NCI-H774 (cell line): ENCODE data around the gene SREBF2.

Experiments used
- DNase-seq: peaks from one replicate; lab custom pipeline; 2025; lab: John Stamatoyannopoulos, UW

The SREBF2 gene

DNA sequence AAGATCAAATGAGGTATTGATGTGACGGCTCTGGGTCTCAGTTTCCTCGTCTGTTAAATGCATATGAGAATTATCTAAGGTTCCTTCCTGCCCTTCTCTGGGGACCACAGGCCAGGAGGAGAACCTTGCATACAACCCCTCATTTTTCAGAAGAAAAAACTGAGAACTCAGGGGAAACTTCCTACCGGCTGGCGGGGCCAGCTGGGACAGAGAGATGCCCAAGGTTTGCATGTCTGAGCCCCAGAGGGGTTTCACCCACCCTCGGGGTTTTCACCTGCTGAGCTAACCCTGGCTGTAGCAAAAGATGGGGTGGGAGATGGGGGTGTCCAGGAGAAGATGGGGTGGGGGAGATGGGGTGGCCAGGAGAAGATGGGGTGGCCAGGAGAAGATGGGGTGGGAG is 89.4 kb downstream of the SREBF2 start:
- no peak for DNase-seq

DNA sequence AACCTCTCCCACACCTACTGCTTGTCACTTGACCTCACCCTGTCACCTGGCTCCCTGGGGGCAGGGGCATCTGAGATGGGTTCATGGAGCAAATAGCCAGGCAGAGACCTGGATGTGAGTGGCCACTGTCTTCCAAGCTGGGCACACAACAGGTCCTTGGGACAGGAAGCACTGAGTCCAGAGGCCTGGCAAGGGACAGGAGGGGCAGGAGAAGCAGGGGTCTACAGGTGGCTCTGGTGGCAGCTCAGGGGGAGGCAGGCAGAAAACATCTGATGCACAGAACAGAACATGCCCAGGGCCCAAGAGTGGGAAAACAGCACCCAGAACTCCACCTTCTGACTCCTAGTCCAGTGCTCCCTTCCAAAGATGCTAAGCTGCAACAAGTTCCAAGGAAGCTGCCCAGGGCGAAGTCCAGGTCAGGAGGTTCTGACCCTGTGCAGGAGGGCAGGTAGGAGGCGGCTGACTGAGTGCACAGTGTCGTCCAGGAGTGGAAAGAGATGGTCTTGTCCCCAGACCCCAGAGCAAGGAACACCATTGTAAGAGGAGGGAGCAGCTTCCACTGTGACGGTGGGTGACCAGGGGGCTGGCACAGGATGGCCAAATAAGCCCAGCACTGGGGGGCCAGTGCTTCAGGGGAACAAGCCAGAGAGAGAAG is 90.2 kb downstream of the SREBF2 start:
- no peak for DNase-seq

DNA sequence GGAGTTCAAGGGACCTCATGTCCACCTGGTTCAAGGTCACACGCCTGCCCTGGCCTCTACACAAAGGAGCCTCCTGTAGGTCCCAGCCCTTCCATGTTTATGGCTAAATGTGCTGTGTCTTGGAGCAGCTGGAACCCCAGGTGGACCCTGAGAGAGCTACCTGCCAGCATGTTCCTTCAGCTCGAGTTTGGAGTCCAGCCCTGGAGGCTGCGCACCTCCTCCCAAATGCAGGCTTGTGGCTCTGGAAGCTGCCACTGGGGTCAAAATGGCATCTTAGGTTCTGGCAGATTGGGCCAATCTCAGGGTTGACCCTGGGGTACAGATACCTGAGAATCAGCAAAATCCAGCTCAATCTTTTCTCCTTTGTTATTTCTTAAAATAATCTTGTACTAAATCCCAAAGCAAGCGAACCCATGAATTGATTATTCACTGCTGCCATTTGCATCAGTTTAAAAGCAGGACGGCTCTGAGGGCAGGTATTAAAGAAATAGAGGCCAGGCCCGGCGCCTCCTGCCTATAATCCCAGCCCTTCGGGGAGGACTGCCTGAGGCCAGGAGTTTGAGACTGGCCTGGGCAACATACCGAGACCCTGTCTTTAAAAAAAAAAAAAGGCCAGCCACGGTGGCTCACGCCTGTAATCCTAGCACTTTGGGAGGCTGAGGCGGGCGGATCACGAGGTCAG is 90.8 kb downstream of the SREBF2 start:
- DNase-seq = no peak

DNA sequence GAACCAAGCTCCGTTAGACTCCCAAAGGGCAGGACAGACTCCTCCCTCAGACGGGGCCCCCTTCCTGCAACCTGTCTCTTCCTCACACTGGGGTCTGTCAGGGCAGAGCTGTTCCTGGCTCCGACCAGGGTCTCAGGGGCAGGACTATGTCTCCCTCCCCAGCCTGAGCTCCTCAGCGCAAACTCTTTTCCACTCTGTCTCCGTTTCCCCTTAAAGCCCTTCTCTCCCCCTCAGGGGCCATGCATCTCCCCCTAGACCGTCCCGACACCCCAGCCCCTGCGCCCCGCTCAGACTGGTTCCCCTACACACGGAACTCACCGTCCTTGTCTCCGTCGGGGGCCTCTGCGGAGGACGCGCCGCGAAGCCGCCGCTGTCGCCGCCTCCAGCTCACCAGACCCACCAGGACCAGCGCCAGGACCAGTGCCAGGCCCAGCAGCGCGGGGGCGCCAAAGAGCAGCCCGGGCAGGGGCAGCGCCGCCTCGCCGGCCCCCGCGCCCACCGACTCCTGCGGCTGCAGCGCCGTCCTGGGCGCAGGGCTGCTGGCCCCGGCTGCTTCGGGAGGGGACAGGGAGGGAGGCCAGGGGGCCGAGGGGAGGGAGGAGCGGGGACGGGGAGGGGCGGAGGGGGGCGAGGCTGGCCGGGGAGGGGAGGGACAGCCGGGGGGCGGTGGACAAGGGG is 93.0 kb downstream of the SREBF2 start:
- peak; percentile 26 for DNase-seq

DNA sequence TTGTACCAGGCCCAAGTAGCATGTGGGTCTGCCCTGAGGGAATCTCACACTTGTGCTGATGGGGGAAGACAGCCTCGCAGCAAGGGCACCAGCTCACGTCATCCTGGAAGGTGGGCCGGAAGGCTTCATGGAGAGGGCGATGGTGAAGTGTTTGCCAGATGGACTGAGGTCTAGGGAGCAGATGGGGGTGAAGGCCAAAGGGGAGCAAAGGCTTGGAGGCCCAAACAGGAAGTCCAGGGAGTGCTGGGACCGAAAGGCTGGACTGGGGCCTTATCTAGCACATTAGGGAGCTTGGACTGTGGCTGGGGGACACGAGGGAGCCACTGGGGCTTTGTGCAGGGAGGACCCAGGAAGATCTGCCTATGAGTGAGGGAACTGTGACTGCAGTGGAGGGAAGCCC is 94.9 kb downstream of the SREBF2 start:
- DNase-seq = no peak

DNA sequence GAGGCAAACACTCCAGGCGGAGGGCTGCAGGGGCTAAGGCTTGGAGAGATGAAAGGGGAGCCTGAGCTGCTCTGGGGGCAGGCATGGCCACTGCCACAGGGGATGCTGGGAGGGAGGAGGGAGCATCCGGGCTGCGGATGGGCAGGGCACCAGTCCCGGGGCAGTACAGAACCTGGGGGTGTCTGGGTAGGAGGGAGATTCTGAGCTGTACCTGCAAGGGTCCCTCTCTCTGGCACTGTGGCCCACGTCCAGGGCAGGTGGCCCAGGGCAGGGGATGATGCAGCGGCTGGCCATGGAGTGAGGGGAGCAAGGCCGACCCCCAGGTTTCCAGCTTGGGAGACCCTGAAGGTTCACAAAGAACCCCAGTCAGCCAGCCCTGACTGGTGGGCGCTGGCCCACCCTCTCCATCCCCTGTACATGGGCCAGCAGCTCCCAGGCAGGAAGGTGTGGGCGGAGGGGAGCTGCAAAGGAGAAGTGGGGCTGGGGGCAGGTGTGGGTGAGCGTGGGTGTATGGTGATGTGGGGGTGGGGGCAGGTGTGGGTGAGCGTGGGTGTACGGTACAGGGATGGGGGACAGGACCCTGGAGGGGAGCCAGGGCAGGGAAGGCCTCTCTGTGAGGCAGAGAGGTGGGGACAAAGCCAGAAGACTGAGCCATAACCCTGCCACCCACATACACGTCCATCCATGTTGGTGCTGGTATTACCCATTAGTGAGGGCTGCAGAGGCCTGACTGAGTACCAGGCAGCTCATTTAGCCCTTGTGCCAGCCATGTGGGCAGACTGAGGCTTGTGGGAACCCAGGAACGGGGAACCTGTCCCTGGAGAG is 95.9 kb downstream of the SREBF2 start:
- no peak for DNase-seq

DNA sequence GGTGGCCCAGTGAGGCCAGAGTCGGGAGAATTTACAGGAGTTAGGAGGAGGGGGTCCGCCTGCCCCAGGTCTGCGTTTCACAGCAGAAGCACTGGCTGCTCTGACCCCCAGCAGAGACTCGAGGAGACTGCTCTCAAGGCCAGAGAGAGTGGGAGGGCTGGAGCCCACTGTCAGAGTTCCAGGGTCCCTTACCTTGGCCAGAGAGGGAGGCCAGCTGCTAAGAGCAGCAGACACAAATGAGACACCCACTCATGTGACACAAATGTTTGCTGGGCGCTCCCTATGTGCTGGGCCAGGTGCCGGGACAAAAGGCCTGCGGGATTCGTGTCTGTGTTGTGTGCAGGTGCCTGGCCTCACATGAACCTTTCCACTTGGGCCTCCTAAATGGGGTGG is 96.5 kb downstream of the SREBF2 start:
- DNase-seq = peak; percentile 62

DNA sequence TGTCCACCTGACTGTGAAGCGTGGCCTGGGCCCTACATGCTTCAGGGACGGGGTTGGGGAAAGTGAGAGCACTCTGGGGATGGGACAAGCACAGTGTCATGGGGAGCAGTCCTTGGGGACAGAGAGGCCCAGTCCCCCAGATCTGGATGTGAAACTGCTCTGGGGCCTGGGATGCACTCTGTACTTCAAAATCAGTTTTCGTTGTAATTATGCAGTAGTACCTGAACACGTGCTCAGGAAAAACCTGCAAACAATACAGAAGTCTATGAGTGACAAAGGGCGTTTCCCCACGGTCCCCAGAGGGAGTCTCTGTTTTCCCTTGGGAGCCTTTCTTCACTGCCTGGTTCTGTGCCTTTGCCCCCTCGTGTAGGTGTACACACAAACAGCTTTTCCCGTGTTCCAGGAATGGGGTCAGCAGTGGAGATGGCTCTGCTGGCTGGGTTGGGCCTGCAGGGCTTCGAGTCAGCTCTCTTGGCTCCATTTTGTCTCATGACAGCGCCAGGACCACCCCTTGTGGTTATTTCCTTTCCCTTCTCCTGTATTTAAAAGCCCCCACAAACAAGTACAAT is 98.9 kb downstream of the SREBF2 start:
- DNase-seq = no peak

DNA sequence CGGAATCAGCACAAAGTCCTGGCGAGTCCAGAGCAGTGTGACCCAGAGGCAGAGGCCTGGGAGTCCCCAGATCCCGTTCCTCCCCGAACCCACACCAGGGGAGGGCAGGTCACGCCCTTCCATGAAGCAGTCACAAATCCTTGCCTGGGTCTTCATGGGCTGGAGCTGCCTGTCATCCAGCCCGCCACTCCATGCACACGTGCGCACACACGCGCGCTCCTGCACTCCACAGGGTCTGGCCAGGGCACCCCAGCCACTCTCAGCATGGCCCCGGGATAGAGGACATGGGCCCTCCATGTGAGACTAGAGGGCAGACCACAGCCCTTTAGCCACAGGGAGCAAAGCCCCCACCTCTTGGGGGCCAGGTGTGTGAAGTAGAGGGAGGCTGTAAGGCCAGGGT is 99.4 kb downstream of the SREBF2 start:
- no peak for DNase-seq

DNA sequence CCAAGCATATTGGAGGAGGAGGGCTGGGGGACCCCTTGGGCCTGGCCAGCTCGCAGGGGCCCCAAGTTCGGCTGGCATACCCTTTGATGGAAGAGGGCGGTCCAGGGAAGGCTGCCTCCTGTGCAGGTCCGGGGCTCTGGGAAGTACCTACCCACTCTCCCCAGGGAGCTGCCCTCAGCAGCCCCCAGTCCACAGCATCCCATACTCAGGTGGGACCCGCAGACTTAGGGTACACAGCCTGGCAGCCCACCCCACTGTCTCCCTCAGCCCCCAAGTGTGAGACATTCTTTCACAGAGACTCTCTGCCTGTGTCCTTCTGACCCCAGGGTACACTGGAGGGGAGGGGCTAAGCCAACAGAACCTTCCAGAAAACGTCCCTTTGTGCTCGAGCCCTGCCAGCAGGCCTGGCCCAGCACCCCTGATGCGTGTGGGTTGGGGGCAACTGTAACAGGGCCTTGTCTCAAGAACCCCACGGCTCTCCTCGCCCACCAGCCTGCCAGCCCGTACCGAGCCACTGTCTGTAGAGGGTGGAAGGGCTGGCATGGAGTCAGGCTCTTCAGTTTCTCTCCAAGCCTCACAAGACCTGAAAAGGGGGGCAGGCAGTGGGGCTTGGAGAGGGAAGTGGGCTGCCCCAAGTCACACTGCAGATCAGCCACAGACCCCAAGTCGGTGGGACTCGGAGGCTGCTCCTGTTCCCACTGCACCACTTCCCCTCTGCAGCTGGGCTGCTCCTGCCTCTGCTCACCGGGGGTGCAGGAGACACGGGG is 100.7 kb downstream of the SREBF2 start:
- no peak for DNase-seq

DNA sequence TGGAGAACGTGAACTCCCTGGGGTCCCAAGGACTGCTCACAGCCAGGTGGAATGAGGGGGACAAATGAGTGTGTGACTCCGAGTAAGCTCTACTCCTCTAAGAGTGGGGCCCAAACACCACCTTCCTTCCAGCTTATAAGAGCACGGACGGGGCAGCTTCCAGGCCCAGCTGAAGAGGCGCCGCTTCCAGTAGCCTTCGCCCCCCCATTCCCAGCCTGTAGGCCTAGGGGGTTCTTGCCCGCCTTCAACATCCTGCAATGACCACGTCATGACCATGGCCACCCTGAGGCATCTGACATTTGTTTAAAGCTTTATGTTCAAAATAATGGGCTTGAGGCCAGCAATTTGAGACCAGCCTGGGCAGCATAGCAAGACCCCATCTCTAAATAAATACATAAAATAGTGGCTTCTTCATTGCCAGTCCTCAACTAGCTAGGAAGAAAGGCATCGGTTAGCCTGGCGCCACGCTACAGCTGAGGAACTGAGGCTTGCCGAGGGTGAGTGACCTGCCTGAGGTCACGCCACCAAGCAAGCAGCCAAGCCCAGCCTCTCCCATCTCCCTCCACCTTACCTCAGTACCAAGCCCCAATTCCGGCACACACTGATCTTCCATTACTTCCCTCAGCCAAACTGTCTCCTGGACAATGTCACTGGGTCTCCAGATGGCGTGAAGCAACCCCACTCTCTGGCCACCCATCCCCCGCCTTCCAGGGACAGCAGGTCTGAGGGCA is 101.5 kb downstream of the SREBF2 start:
- DNase-seq = no peak

DNA sequence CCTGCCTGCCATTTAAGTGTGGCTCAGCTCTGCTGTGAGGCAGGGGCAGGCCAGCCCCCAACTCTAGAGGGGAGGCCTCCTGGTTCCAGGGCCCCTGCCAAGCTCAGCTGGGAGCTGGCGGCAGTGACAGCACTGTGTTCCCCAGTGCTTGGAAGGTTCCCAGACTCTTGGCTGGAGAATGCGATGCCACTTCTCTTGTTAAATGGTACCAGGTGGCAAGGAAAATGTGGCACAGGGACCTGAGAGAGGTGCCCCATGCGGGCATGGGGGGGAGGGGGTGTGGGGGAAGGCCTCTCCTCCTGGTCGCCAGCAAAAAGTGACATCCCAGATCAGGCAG is 102.1 kb downstream of the SREBF2 start:
- no peak for DNase-seq

DNA sequence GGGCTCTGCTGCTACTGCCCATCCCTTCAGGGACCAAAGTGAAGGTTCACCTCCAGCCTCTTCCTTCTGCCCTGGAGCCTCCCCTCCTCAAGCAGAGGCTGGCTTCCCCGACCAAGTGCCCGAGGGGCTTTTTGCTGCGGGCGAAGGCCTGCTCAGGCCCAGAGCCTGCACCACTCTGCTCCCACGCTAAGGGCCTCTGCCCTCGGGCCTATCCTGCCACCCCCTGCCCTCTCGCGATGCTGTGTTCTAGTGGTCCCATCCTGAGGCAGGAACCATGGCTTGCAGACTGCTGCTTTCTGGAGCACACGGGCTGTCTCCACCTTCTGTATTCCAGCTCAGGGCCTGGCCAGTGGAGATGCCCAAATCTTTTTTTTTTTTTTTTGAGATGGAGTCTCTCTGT is 102.6 kb downstream of the SREBF2 start:
- DNase-seq = no peak

DNA sequence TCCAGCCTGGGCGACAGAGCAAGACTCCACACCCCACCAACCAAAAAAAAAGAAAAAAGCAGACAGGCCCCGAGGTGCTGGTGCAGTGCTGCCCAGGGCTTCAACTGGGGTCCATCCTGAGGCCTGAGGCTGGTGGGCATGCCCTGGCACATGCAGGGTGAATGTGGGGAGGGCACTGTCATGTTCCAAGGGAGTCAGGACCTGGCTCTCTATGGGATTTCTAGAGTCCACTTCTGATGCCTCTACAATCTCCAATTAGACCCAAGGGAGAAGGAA is 103.9 kb downstream of the SREBF2 start:
- DNase-seq = no peak

DNA sequence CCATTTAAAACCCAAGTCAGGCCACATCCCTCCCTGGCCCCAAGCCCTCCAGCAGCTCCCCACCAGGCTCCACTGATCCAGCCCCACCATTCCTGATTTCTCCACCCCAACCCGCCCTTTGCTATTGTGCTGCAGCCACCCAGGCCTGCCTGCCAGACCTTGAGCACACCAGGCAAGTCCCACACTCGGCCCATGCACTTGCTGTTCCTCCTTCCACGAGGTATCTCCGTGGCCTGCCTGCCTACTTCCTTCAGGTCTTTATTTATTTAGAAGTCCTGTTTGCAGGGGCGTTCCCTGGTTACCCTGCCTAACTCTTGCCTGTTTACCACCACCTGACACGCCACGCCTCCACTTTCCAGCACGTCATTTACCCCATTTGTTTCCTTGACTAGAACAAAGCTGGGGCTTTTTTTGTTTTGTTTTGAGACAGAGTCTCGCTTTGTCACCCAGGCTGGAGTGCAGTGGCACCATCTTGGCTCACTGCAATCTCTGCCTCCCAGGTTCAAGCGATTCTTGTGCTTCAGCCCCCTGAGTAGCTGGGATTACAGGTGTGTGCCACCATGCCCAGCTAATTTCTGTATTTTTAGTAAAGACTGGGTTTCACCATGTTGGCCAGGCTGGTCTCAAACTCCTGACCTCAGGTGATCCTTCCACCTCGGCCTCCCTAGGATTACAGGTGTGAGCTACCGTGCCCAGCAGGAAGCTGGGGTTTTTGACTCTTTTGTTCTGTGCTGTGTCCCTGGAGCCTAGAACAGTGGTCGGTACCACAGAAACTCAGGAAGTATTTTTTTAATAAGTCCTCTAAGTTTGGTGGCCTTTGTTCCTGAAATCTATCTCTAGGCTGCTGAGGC is 107.3 kb downstream of the SREBF2 start:
- peak; percentile 59 for DNase-seq

DNA sequence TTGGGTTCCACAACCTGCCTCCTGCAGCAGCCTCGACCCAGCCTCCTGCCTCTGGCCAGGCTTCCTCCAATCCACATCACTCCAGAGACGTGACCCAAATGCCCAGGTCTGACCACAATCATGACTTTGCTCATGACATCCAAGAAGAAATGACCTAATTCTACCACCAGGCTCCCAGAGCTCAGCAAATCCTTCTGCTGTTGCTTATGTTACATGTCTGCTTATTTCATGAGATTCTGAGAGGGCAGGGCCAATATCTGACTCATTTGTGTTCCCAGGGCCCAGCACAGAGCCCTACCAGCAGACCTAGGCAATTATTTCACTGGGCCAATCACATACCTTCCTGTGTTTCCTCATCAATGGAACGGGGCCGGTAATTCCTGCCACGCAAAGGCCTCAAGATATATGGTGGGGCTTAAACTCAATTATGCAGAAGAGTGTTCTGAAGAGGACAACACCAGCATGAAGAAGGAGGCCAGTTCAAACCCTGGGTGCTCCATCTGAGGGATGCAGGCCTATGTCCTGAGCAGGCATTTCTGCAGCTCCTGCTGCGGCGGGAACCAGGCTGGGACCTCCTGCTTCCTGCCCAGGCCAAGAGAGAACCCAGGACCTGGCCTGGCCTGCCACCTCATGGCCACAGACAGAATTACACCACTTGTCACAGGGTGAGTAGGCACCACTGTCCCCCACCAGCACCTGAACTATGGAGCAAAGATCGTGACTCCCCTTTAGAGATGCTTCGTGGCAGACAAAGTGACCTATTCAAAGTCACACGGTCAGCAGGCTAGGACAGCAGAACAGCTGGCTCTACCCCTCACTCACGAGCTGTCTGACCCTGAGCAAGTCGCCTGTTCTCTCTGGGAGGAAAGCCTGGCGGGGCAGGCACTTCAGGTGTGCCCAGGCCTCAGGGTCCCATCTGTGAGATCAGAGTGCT is 108.2 kb downstream of the SREBF2 start:
- peak; percentile 23 for DNase-seq

DNA sequence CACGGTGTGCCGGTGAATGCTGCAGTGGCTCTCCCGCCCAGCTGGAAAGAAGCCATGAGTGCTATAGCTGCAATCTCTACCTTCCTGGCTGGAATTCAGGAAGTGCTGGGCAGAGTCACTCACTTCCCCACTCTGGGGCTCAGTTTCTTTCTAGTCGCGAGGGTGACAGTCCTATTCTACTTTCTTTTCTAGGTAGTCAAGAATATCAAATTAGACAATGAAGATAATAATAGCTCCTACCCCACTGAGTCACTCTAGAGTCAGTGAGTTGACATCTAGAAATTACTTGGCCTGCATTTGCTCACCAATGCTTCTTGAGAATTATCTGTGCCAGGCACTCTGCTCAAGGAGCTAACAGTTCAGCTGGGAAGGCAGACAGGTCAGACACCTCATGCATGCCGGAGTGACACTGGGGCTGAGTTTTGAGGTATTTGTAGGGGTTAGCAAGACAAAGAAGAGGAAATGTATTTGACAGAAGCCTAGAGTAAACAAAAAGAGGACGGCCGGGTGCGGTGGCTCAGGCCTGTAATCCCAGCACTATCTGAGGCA is 110.8 kb downstream of the SREBF2 start:
- DNase-seq = no peak

DNA sequence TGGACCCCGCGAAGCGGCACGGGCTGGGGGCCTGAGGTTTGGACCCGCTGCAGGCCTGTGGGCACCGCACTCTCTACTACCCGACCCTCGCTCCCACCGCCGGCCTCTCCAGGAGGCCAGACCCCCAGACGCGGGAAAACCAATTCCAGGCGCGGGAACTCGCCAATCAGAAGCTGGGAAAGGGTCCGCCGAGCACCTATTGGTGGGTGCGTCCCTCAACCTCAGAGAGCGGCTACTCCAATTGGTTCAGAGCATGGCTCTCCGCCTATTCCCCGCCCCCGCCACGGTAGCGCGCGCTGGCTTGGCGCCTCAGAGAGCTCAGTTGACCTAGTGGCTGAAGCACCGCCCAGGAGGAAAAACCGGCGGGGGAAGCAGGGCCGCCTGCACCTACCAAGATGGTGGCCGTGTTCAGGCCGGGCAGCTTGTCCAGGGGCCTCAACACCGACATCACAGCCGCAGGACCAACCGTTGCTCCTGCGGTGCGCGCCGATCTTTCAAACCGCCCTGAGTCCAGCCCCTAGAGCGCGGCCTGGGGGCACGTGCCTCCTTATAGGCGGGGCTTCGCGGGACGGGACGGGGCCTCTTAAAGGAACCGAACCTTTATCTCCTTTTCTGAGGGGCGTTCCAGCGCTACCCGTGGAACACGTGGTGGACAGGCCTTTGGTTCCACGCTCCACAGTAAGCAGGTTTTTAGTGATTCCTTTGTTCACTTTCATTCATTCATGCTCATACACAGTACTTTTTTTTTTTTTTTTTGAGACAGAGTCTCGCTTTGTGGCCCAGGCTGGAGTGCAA is 113.9 kb downstream of the SREBF2 start, which contains the start of gene CENPM:
Gene CENPM, minus strand, starts transcription at position 524 of the 795 bp plus-strand sequence. Its CDS starts 76 bp downstream, at position 448.
- peak; percentile 84 for DNase-seq
